H9 (cell line): ENCODE data around the gene PNPLA7. TPM values are rescaled to one million over a fixed set of nuclear protein-coding genes. Genes with fewer than 3 reads are reported as not detected.
A peak's percentile ranks its signal among the peaks of the same experiment; 100 is the strongest.

Source experiments
- DNase-seq: peaks from one replicate; pipeline ENCODE4 v3.0.0-alpha.2; 2017
- H2AFZ ChIP-seq: one replicate; pipeline ENCODE4 v1.6.1; 2013; ENCODE audit warnings: mild to moderate bottlenecking, low read length, control low read depth, moderate library complexity
- H2AK5ac ChIP-seq: 2 replicates; pipeline ENCODE4 v1.6.1; 2013; ENCODE audit warnings: low read length, control low read depth, mixed read lengths; ENCODE audit not compliant: insufficient read length
- H2BK120ac ChIP-seq: one replicate; pipeline ENCODE4 v1.6.1; 2013; ENCODE audit warnings: low read depth, mild to moderate bottlenecking, low read length, control low read depth, inconsistent platforms; ENCODE audit not compliant: poor library complexity, severe bottlenecking
- H2BK12ac ChIP-seq: 2 replicates; pipeline ENCODE4 v1.6.1; 2013; ENCODE audit warnings: low read length, control low read depth, mixed read lengths, low read depth; ENCODE audit not compliant: insufficient read length
- H2BK15ac ChIP-seq: 2 replicates; pipeline ENCODE4 v1.6.1; 2013; ENCODE audit warnings: low read depth, low read length, control low read depth
- H2BK20ac ChIP-seq: one replicate; pipeline ENCODE4 v1.6.1; 2013; ENCODE audit warnings: low read depth, mild to moderate bottlenecking, low read length, control low read depth, inconsistent platforms; ENCODE audit not compliant: poor library complexity, severe bottlenecking
- H2BK5ac ChIP-seq: 2 replicates; pipeline ENCODE4 v1.6.1; 2013; ENCODE audit warnings: low read length, control low read depth, mixed read lengths; ENCODE audit not compliant: insufficient read length
- H3K14ac ChIP-seq: 2 replicates; pipeline ENCODE4 v1.6.1; 2013; ENCODE audit warnings: low read length, control low read depth; ENCODE audit not compliant: insufficient read depth
- H3K18ac ChIP-seq: 2 replicates; pipeline ENCODE4 v1.6.1; 2013; ENCODE audit warnings: low read depth, mild to moderate bottlenecking, mixed read lengths, low read length, control low read depth; ENCODE audit not compliant: insufficient read length
- H3K23ac ChIP-seq: 2 replicates; pipeline ENCODE4 v1.6.1; 2013; ENCODE audit warnings: low read length, control low read depth, mixed read lengths, low read depth; ENCODE audit not compliant: insufficient read length
- H3K23me2 ChIP-seq: 2 replicates; pipeline ENCODE4 v1.6.1; 2013; ENCODE audit warnings: low read depth, mild to moderate bottlenecking, mixed read lengths, low read length, control low read depth; ENCODE audit not compliant: insufficient read length, poor library complexity, severe bottlenecking
- H3K27ac ChIP-seq: 2 replicates; pipeline ENCODE4 v1.5.1; 2013; ENCODE audit warnings: low read length, control low read depth, mixed read lengths, low read depth; ENCODE audit not compliant: insufficient read length
- H3K27me3 ChIP-seq: 2 replicates; pipeline ENCODE4 v1.6.1; 2013; ENCODE audit warnings: low read length, control low read depth, inconsistent platforms; ENCODE audit not compliant: insufficient read depth
- H3K4ac ChIP-seq: 2 replicates; pipeline ENCODE4 v1.6.1; 2013; ENCODE audit warnings: low read depth, mild to moderate bottlenecking, control low read depth, inconsistent platforms, low read length, moderate library complexity
- H3K4me1 ChIP-seq: 2 replicates; pipeline ENCODE4 v1.6.1; 2013; ENCODE audit warnings: low read length, control low read depth, inconsistent platforms; ENCODE audit not compliant: insufficient read depth
- H3K4me2 ChIP-seq: 2 replicates; pipeline ENCODE4 v1.6.1; 2013; ENCODE audit warnings: low read length, control low read depth, mixed read lengths; ENCODE audit not compliant: insufficient read length, insufficient read depth
- H3K56ac ChIP-seq: 2 replicates; pipeline ENCODE4 v1.6.1; 2013; ENCODE audit warnings: low read depth, mild to moderate bottlenecking, mixed read lengths, low read length, control low read depth; ENCODE audit not compliant: insufficient read length
- H3K79me1 ChIP-seq: 2 replicates; pipeline ENCODE4 v1.6.1; 2013; ENCODE audit warnings: low read depth, mild to moderate bottlenecking, moderate library complexity, low read length, control low read depth, inconsistent platforms; ENCODE audit not compliant: insufficient read depth, poor library complexity, severe bottlenecking
- H3K79me2 ChIP-seq: 2 replicates; pipeline ENCODE4 v1.6.1; 2013; ENCODE audit warnings: low read length, control low read depth, inconsistent platforms; ENCODE audit not compliant: insufficient read depth
- H3K9ac ChIP-seq: 2 replicates; pipeline ENCODE4 v1.6.1; 2013; ENCODE audit warnings: low read length, control low read depth, mixed read lengths; ENCODE audit not compliant: insufficient read length; ENCODE audit errors: extremely low read depth
- H3K9me3 ChIP-seq: one replicate; pipeline ENCODE4 v1.6.1; 2013; ENCODE audit warnings: low read depth, low read length, inconsistent platforms; ENCODE audit not compliant: control insufficient read depth
- H3T11ph ChIP-seq: one replicate; pipeline ENCODE4 v1.6.1; 2013; ENCODE audit warnings: mild to moderate bottlenecking, low read length, control low read depth, inconsistent platforms
- H4K20me1 ChIP-seq: one replicate; pipeline ENCODE4 v1.6.1; 2013; ENCODE audit not compliant: control insufficient read depth, insufficient read length, insufficient read depth
- H4K5ac ChIP-seq: 2 replicates; pipeline ENCODE4 v1.6.1; 2013; ENCODE audit warnings: low read depth, mild to moderate bottlenecking, mixed read lengths, low read length, control low read depth; ENCODE audit not compliant: insufficient read length
- H4K8ac ChIP-seq: replicated peaks from 2 replicates; pipeline ENCODE4 v1.6.1; 2013; ENCODE audit warnings: low read length, control low read depth, mixed read lengths, low read depth; ENCODE audit not compliant: insufficient read length
- H4K91ac ChIP-seq: 2 replicates; pipeline ENCODE4 v1.6.1; 2013; ENCODE audit warnings: low read depth, mild to moderate bottlenecking, moderate library complexity, mixed read lengths, low read length, control low read depth; ENCODE audit not compliant: insufficient read length
- H3K27ac Mint-ChIP-seq, 3 experiments: 2 replicates in 2 of 3; 3 replicates in 1 of 3; pipeline ENCODE4 v1.8.0; 2020 to 2021; ENCODE audit warnings: mixed read lengths in 3 of 3, mild to moderate bottlenecking in 1 of 3, moderate library complexity in 1 of 3
- H3K27me3 Mint-ChIP-seq: 2 replicates; pipeline ENCODE4 v1.8.0; 2021; ENCODE audit warnings: low read depth, mild to moderate bottlenecking, moderate library complexity, mixed read lengths
- H3K36me3 Mint-ChIP-seq, 3 experiments: 2 replicates in 2 of 3; 3 replicates in 1 of 3; pipeline ENCODE4 v1.8.0; 2020 to 2021; ENCODE audit warnings: low read depth in 3 of 3, mixed read lengths in 3 of 3; ENCODE audit not compliant: insufficient read depth in 1 of 3
- H3K4me1 Mint-ChIP-seq, 2 experiments: 2 replicates each; pipeline ENCODE4 v1.8.0; 2020; ENCODE audit warnings: mixed read lengths in 2 of 2
- H3K4me3 Mint-ChIP-seq, 2 experiments: 2 replicates in 1 of 2; 3 replicates in 1 of 2; pipeline ENCODE4 v1.8.0; 2020 to 2021; ENCODE audit warnings: mild to moderate bottlenecking in 2 of 2, mixed read lengths in 2 of 2, moderate library complexity in 1 of 2
- H3K9me3 Mint-ChIP-seq, 2 experiments: 2 replicates in 1 of 2; 3 replicates in 1 of 2; pipeline ENCODE4 v1.8.0; 2020; ENCODE audit warnings: mild to moderate bottlenecking in 2 of 2, mixed read lengths in 2 of 2, moderate library complexity in 1 of 2
- WGBS: extraction: QIAGEN DNeasy Blood & Tissue Kit; methylation state at CpG from one replicate; pipeline ENCODE4 v1.1.7; 2013; ENCODE audit warnings: missing lambda C conversion rate, low lambda C conversion rate, mixed read lengths; ENCODE audit not compliant: insufficient read length; ENCODE audit errors: extremely low coverage; 5-methylcytosine and 5-hydroxymethylcytosine counted together
- total RNA-seq: library from RNA; stranded (reverse); gene quantifications from 2 replicates; pipeline ENCODE4 v1.2.1, GENCODE V29; 2021
- TF ChIP-seq, protein P1 (sequence below): fragments of 200-600 bp; sonication (generic); conservative IDR thresholded peaks from 3 replicates; pipeline ENCODE4 v1.8.0; 2021; ENCODE audit warnings: antibody characterized with exemption, mild to moderate bottlenecking

PNPLA7 gene
- total RNA-seq, 1 experiment from 2014 or later = 1.8 TPM

GRCh38 chr9:137552022-137552768 lies 2.0 kb upstream of the PNPLA7 start:
- Histone ChIP-seq H3K23ac (no peak overlapping the region), H3K79me2 (no peaks in the 10 kb centered on the region), H3K4me2 (peak overlapping the region; percentile 80), H2BK5ac (no peak overlapping the region), H3K4me1 (no peaks in the 10 kb centered on the region), H3K9me3 (no peaks in the 10 kb centered on the region), H2AK5ac (no peak overlapping the region), H2AFZ (no peak overlapping the region), H3K79me1 (no peaks in the 10 kb centered on the region), H3K23me2 (peaks cover 10% of the 10 kb centered on the region), H3T11ph (no peak overlapping the region), H4K8ac (no peak overlapping the region), H3K14ac (peak overlapping the region; percentile 93), H2BK12ac (no peak overlapping the region), H3K27ac (no peak overlapping the region), H2BK120ac (no peak overlapping the region), H4K91ac (no peak overlapping the region), H3K18ac (peak overlapping the region; percentile 77), H2BK15ac (no peak overlapping the region), H2BK20ac (no peak overlapping the region), H3K4ac (no peak overlapping the region), H3K27me3 (no peaks in the 10 kb centered on the region), H4K5ac (no peak overlapping the region), H3K9ac (peak overlapping the region; percentile 36), H4K20me1 (no peaks in the 10 kb centered on the region), H3K56ac (no peak overlapping the region)
- Mint-ChIP-seq H3K27ac (peak overlapping the region in 2 of 3 experiments; percentile 49 to 62; a peak in 2 of 7 replicates), H3K36me3 (peaks cover 20 to 38% (median 38%) of the 10 kb centered on the region in 3 experiments), H3K9me3 (peaks cover 4 to 6% of the 10 kb centered on the region in 2 experiments), H3K4me3 (peak overlapping the region; percentile 78 to 85), H3K27me3 (no peaks in the 10 kb centered on the region; the same call in 1 of the 2 replicates), H3K4me1 (peaks cover 6 to 7% of the 10 kb centered on the region in 2 experiments; a peak in 3 of 4 replicates)
- WGBS = no CpG with 5 or more reads among the region's 58 CpGs
- TF ChIP-seq, protein P1, sequence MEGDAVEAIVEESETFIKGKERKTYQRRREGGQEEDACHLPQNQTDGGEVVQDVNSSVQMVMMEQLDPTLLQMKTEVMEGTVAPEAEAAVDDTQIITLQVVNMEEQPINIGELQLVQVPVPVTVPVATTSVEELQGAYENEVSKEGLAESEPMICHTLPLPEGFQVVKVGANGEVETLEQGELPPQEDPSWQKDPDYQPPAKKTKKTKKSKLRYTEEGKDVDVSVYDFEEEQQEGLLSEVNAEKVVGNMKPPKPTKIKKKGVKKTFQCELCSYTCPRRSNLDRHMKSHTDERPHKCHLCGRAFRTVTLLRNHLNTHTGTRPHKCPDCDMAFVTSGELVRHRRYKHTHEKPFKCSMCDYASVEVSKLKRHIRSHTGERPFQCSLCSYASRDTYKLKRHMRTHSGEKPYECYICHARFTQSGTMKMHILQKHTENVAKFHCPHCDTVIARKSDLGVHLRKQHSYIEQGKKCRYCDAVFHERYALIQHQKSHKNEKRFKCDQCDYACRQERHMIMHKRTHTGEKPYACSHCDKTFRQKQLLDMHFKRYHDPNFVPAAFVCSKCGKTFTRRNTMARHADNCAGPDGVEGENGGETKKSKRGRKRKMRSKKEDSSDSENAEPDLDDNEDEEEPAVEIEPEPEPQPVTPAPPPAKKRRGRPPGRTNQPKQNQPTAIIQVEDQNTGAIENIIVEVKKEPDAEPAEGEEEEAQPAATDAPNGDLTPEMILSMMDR = no peak
- DNase-seq = no peak
